Right lobe of liver (tissue), 4 donors: ENCODE measurements around the gene CDKN1A.

Source experiments
- CTCF ChIP-seq, 4 donors: fragments of 200-600 bp in 3 of 4; fragments of 450-650 bp in 1 of 4; IDR thresholded peaks; one replicate each; pipeline versions ENCODE4 v1.5.1 to v1.8.0; 2016 to 2022; ENCODE audit warnings: antibody characterized with exemption in 4 of 4, mild to moderate bottlenecking in 2 of 4
- POLR2A ChIP-seq: fragments of 450-650 bp; IDR thresholded peaks from one replicate; pipeline ENCODE4 v1.6.1; 2017; ENCODE audit warnings: antibody characterized with exemption, mild to moderate bottlenecking
- donor health status: DM: no; HTN: no; CAD: no.
- donor health status: DM: no; HTN: no; CAD: no.
- donor health status: DM: no; HTN: yes; CAD: no.

DNA sequence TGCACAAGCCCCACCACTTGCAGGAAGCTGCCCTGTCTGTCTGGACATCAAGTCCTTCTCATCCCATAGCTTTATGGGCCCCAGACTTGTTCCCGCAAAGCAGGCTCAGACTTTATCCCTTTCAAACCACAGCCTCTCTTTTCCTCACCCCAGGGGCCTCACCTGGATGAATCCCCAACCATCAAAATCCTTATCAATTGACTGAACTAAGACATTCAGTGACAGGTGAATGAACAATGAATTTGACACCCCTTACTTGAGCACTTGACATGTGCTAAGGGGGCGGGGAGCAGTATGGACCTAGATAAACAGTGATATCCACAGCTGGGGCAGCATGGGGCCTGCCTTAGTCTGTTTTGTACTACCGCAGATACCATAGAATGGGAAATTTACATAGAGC is 24.1 kb downstream of the CDKN1A start:
- TF ChIP-seq CTCF (IDR thresholded peaks at IDR 0.05) (no peak), POLR2A (no peak)
